Mononuclear cell (primary cell): ENCODE measurements around the gene LRRC28. TPM values are rescaled to one million over a fixed set of nuclear protein-coding genes. Genes with fewer than 3 reads are reported as not detected.

Experiments used
- H3K27me3 ChIP-seq: 2 replicates; pipeline ENCODE4 v1.6.0; 2011; ENCODE audit warnings: low read length, control low read depth; ENCODE audit not compliant: insufficient read depth
- H3K4me1 ChIP-seq: 2 replicates; pipeline ENCODE4 v1.5.1; 2011; ENCODE audit warnings: mild to moderate bottlenecking, low read length, control low read depth; ENCODE audit not compliant: insufficient read depth
- H3K4me3 ChIP-seq: 2 replicates; pipeline ENCODE4 v1.5.1; 2011; ENCODE audit warnings: mild to moderate bottlenecking, low read length, moderate library complexity
- H3K9me3 ChIP-seq: 2 replicates; pipeline ENCODE4 v1.5.1; 2011; ENCODE audit warnings: low read depth, mild to moderate bottlenecking, control low read depth, low read length
- total RNA-seq: library from RNA; depleted of rRNA; stranded (reverse); fragments of >200 nt; gene quantifications from one replicate; pipeline ENCODE4 v1.2.3, GENCODE V29; 2012

Gene LRRC28
- total RNA-seq, 1 donor: 13.3 TPM

- H3K9me3 ChIP-seq: no peaks in the 10 kb centered on the region
- H3K4me3 ChIP-seq: no peak overlapping the region
- no peaks in the 10 kb centered on the region for H3K4me1 ChIP-seq
- no peaks in the 10 kb centered on the region for H3K27me3 ChIP-seq
These were observed 165.2 kb downstream of the LRRC28 start for GRCh38 chr15:99416191-99417188.

GRCh38 chr15:99421172-99421656, 169.9 kb downstream of the LRRC28 start:
- no peaks in the 10 kb centered on the region for H3K9me3 ChIP-seq
- H3K4me1 ChIP-seq: peaks cover 19% of the 10 kb centered on the region
- H3K27me3 ChIP-seq: no peaks in the 10 kb centered on the region
- H3K4me3 ChIP-seq: no peak overlapping the region

- Histone ChIP-seq H3K9me3 (no peaks in the 10 kb centered on the region), H3K4me3 (no peak overlapping the region)
These were observed 170.5 kb downstream of the LRRC28 start for GRCh38 chr15:99421758-99422157.

DNA sequence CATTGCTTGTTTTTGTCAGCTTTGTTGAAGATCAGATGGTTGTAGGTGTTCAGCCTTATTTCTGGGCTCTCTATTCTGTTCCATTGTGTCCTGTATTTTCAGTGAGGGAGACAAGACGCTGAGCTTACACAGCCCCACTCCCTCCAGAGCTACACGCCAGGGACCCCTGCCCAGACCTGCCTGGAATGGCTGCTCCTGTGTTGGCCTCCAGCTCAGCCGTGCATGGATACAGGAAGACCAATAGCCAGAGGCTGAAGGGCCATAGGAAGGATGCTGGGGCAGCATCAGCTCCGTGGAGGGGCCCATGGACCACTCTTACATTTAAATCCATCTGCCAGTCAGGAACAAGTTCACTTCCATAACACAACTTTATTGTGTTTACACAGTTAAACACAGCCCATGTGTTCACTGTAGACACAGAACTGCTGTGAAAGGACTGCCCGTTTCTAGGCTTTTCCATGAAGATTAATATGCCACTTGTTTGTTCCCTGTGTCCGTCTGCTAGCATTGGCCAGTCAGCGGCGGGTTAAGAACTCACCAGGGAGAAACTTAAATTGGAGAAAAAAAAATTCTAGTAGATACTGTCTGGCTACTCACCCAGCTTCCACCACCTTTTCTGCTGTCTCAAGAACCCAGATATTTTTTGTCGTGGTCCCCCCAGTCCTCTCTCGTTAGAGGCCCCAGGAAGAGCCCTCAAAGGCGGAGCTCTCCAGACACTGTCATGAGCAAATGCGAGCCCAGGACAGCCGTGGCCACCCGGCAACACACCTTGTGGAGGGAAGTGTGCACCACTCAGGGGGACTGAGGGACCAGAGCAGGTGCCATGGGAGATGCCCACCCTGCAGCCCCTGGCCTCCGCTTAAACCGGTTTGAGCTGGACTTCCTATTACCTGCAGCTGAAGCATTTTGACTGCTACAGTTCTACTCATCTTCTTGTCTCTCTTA, 172.2 kb downstream of the LRRC28 start:
- Histone ChIP-seq H3K9me3 (no peaks in the 10 kb centered on the region), H3K4me3 (no peak overlapping the region), H3K4me1 (peaks cover 19% of the 10 kb centered on the region), H3K27me3 (no peaks in the 10 kb centered on the region)

More at GRCh38 chr15:99421758-99422157, 170.5 kb downstream of the LRRC28 start:
- H3K4me1 ChIP-seq: peaks cover 19% of the 10 kb centered on the region
- H3K27me3 ChIP-seq: no peaks in the 10 kb centered on the region

DNA sequence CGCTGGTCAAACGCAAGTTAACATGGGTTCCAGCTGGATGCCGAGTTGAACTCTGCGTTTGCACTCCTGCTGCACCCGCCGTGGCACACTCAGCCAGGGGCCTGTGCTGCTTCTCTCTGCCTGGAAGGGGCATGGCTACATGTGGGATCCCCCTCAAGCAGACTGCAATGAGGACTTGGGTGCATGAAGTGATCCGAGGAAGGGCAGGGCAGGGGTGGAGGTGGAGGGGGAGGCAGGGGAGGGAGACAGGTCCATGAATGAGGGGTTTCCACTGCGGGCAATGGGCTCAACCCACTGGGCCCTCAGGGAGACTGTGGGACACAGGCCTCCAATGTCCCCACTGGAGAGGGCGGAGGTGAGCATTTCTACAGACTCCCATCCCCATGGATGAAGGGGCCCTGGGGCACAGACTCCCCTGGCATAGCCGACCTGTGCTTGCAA, 172.9 kb downstream of the LRRC28 start:
- no peaks in the 10 kb centered on the region for H3K9me3 ChIP-seq
- no peak overlapping the region for H3K4me3 ChIP-seq
- H3K27me3 ChIP-seq: no peaks in the 10 kb centered on the region
- H3K4me1 ChIP-seq: peaks cover 19% of the 10 kb centered on the region

GRCh38 chr15:99424978-99425656, 173.8 kb downstream of the LRRC28 start:
- no peak overlapping the region for H3K4me3 ChIP-seq
- peaks cover 19% of the 10 kb centered on the region for H3K4me1 ChIP-seq
- no peaks in the 10 kb centered on the region for H3K27me3 ChIP-seq
- no peaks in the 10 kb centered on the region for H3K9me3 ChIP-seq

- Histone ChIP-seq H3K9me3 (no peaks in the 10 kb centered on the region), H3K4me3 (no peak overlapping the region), H3K27me3 (no peaks in the 10 kb centered on the region), H3K4me1 (peaks cover 19% of the 10 kb centered on the region)
These were observed 174.5 kb downstream of the LRRC28 start for GRCh38 chr15:99425657-99426301.

DNA sequence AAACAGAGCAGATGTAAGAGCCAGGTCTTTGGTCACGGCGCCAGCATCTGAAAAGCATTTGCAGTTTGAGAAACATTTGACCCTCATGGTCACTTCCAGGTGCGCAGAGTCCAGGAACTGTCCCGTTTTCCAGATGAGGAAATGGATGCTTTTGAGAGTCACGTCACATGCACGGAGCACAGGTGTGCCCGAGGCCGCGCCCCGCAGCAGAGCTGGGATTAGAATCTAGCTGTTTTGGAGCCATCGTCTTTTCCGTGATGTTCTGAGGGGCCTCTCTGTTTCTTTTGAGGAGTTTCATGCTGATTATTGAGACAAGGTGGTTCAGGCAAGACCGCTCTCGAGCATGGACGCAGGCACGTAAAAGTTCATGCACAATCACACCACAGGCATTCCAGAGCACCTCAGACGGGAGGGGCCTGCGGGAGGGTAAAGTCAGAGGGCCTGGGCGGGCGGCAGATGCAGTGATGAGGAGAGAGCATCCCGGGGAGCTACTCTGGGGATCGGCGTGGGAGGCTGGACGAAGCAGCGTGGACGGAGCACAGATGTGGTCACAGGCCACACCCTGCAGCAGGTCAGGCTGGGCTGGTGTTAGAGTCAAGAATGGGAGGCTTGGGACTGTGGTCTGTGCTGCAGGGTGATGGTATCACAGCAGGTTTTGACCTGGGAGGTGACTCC, 175.3 kb downstream of the LRRC28 start:
- Histone ChIP-seq H3K27me3 (no peaks in the 10 kb centered on the region), H3K4me3 (no peak overlapping the region), H3K4me1 (peaks cover 19% of the 10 kb centered on the region), H3K9me3 (no peaks in the 10 kb centered on the region)

DNA sequence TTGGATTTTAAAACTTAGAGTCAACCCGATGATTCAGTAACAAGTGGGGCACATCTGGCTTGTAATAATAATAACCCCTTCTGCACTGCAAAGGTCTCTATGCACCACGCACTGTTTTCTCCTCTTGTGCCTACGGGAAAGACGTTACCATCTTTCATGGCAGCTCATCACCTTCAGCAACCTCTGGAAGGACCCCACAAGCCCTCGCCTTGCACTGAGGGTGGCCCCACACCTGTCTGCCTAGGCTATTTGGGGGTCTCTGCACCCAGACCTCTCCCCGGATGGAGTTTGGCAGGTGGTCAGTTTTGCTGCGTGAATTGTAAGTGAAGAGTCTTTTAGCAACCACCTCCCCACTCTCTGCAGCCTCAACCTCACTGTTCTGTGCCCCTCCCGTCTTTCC, 175.9 kb downstream of the LRRC28 start:
- Histone ChIP-seq H3K4me1 (peaks cover 21% of the 10 kb centered on the region), H3K4me3 (no peak overlapping the region), H3K9me3 (no peaks in the 10 kb centered on the region), H3K27me3 (no peaks in the 10 kb centered on the region)

GRCh38 chr15:99427668-99428361, 176.5 kb downstream of the LRRC28 start:
- Histone ChIP-seq H3K4me1 (peaks cover 27% of the 10 kb centered on the region), H3K4me3 (no peak overlapping the region), H3K27me3 (no peaks in the 10 kb centered on the region), H3K9me3 (no peaks in the 10 kb centered on the region)

- H3K27me3 ChIP-seq: no peaks in the 10 kb centered on the region
- H3K9me3 ChIP-seq: no peaks in the 10 kb centered on the region
- H3K4me1 ChIP-seq: peaks cover 42% of the 10 kb centered on the region
- H3K4me3 ChIP-seq: no peak overlapping the region
These were observed 178.4 kb downstream of the LRRC28 start for GRCh38 chr15:99429681-99430081.

GRCh38 chr15:99430881-99431401, 179.7 kb downstream of the LRRC28 start:
- peaks cover 39% of the 10 kb centered on the region for H3K4me1 ChIP-seq
- H3K4me3 ChIP-seq: no peak overlapping the region
- H3K27me3 ChIP-seq: no peaks in the 10 kb centered on the region
- no peaks in the 10 kb centered on the region for H3K9me3 ChIP-seq

DNA sequence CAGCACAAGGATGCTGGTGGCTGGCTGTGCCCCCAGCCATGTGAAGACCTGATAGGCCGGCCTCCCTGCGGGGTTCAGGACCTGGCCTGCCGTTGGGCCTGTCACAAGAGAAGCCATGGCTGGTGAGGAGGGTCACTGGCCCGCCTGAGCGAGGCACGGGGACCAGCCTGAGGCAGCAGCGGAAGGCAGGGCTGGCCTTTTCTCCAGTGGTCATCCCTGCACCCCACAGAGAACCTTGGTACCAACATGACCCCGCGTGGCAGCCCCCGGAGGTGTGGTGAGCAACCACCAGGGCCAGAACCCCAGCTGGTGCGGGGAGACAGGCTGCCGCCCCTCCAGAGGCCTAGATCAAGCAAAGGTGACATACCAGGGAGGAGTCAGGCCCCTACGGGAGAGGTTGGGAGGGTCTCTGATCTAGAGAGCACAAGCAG, 180.4 kb downstream of the LRRC28 start:
- Histone ChIP-seq H3K4me3 (no peak overlapping the region), H3K27me3 (no peaks in the 10 kb centered on the region), H3K9me3 (no peaks in the 10 kb centered on the region), H3K4me1 (peaks cover 36% of the 10 kb centered on the region)
